Kidney epithelial cell (primary cell): ENCODE results near the gene SERTAD3. TPM values are rescaled to one million over a fixed set of nuclear protein-coding genes. Genes with fewer than 3 reads are reported as not detected.
"Not testable (repeated sequence)": the region's sequence is repeated elsewhere in the genome, so short reads cannot be mapped to it uniquely, and the experiment has no call there.

Experiments
- DNase-seq: peaks from one replicate; pipeline ENCODE4 v3.0.0-alpha.2; 2010; ENCODE audit warnings: low read depth
- H3K27me3 ChIP-seq: 2 replicates; pipeline ENCODE4 v1.6.0; 2011; ENCODE audit warnings: low read length; ENCODE audit not compliant: control insufficient read depth, insufficient read depth
- H3K36me3 ChIP-seq: 2 replicates; pipeline ENCODE4 v1.5.1; 2011; ENCODE audit warnings: low read length; ENCODE audit not compliant: control insufficient read depth, insufficient read depth
- H3K4me3 ChIP-seq: 2 replicates; pipeline ENCODE4 v1.5.1; 2011; ENCODE audit warnings: low read depth, mild to moderate bottlenecking, control low read depth, low read length
- total RNA-seq: library from RNA; depleted of rRNA; stranded (reverse); fragments of >200 nt; gene quantifications from 2 replicates; pipeline ENCODE4 v1.2.3, GENCODE V29; 2015
- TF ChIP-seq, protein P1 (sequence below): IDR thresholded peaks from 2 replicates; pipeline ENCODE4 v1.5.1; 2011; ENCODE audit warnings: mild to moderate bottlenecking, moderate library complexity, low read length, control low read depth, inconsistent platforms; ENCODE audit not compliant: insufficient read depth, poor library complexity, severe bottlenecking

SERTAD3 gene
- total RNA-seq, 1 donor from 2014 or later = 11.4 TPM

DNA sequence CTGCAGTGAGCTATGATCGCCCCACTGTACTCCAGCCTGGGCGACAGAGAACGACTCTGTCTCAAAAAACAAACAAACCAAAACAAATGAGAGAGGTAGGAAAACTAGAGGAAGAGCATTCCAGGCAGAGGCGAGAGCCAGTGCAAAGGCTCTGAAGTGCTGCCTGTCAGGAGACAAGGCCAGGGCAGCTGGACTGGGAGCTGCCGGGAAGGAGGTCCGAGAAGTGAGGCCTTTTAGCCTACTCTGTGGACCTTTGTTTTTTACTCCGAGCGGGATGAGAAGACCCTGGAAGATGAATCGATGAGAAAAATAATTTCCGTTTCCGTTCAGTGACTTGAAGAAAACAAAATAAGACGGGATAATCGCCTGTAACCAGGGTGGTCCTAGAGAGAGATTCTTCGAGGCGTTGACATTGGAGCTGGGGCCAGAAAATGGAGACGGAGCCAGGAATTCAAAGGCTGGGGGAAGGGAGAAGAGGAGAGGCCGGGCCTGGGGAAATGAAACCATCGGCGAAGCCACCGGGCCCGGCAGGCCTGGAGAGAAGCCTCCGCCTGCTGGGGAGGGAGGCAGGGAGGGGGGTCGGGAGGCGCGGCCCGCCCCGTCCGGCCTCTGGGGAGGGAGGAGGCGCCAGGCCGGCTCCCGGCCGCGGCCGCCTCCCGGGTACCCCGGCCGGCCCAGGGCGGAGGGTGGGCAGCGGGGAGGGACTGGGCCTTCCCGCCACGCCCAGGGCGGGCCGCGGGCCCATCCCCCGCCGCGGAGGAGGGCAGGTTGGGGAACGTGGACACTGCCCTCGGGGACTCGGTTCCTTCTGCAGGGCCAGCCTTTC lies 10.5 kb downstream of the SERTAD3 start:
- Histone ChIP-seq H3K27me3 (no peaks in the 10 kb centered on the region), H3K4me3 (peak overlapping the region; percentile 32), H3K36me3 (no peaks in the 10 kb centered on the region)
- DNase-seq = peak; percentile 51
- TF ChIP-seq, protein P1, sequence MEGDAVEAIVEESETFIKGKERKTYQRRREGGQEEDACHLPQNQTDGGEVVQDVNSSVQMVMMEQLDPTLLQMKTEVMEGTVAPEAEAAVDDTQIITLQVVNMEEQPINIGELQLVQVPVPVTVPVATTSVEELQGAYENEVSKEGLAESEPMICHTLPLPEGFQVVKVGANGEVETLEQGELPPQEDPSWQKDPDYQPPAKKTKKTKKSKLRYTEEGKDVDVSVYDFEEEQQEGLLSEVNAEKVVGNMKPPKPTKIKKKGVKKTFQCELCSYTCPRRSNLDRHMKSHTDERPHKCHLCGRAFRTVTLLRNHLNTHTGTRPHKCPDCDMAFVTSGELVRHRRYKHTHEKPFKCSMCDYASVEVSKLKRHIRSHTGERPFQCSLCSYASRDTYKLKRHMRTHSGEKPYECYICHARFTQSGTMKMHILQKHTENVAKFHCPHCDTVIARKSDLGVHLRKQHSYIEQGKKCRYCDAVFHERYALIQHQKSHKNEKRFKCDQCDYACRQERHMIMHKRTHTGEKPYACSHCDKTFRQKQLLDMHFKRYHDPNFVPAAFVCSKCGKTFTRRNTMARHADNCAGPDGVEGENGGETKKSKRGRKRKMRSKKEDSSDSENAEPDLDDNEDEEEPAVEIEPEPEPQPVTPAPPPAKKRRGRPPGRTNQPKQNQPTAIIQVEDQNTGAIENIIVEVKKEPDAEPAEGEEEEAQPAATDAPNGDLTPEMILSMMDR = no peak

DNA sequence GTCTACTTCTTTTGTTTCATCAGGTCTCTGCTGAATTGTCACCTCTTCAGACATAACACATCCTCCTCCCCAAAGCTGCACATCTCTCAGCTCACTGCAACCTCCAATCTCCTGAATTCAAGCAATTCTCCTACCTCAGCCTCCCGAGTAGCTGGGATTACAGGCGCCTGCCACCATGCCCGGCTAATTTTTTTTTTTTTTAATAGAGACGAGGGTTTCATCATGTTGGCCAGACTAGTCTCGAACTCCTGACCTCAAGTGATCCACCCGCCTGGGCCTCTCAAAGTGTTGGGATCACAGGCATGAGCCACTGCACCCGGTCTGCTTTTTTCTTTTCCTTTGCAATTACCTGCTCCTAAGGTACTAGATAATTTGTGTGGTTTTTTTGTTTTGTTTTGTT lies 11.4 kb downstream of the SERTAD3 start:
- not testable (repeated sequence) for H3K36me3 ChIP-seq, H3K27me3 ChIP-seq, H3K4me3 ChIP-seq, DNase-seq

DNA sequence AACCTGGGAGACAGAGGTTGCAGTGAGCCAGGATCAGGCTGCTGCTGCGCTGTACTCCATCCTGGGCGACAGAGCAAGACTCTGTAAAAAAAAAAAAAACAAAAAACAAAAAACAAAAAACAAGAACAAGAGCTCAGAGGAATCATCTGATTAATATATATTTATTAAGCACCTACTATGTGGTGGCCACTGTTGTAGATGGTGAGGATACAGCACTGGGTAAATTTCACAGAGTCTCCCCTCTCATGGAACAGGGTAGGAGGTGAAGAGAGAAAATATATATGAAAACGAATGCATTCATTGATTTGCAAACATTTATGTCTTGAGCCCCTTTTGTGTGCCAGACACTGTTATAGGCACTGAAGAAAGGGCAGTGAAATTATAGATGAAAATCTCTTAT lies 12.4 kb downstream of the SERTAD3 start:
- no peaks in the 10 kb centered on the region for H3K36me3 ChIP-seq
- TF ChIP-seq, protein P1 = no peak
- DNase-seq = no peak
- H3K27me3 ChIP-seq = no peaks in the 10 kb centered on the region
- no peak overlapping the region for H3K4me3 ChIP-seq

DNA sequence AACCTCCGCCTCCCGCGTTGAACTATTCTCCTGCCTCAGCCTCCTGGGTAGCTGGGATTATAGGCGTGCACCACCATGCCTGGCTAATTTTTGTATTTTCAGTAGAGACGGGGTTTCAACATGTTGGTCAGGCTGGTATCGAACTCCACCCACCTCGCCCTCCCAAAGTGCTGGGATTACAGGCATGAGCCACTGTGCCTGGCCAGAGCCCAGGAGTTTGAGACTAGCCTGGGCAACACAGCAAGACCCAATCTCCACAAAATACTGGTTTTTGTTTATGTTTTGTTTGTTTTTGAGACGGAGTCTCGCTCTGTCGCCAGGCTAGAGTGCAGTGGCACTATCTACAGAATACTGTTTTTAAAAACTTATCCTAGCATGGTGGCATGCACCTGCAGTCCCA lies 13.9 kb downstream of the SERTAD3 start:
- not testable (repeated sequence) for DNase-seq, H3K27me3 ChIP-seq, H3K4me3 ChIP-seq, H3K36me3 ChIP-seq

DNA sequence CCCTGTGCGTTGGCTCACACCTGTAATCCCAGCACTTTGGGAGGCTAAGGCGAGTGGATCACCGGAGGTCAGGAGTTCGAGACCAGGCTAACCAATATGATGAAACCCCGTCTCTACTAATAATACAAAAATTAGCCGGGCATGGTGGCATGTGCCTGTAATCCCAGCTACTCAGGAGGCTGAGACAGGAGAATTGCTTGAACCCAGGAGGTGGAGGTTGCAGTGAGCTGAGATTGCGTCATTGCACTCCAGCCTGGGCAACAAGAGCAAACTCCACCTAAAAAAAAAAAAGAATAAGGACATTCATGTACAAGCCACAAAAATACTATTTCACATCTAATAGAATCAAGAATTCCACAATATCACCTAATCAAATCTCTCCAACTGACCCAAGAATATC lies 15.9 kb downstream of the SERTAD3 start:
- not testable (repeated sequence) for DNase-seq, H3K27me3 ChIP-seq, H3K4me3 ChIP-seq, H3K36me3 ChIP-seq

DNA sequence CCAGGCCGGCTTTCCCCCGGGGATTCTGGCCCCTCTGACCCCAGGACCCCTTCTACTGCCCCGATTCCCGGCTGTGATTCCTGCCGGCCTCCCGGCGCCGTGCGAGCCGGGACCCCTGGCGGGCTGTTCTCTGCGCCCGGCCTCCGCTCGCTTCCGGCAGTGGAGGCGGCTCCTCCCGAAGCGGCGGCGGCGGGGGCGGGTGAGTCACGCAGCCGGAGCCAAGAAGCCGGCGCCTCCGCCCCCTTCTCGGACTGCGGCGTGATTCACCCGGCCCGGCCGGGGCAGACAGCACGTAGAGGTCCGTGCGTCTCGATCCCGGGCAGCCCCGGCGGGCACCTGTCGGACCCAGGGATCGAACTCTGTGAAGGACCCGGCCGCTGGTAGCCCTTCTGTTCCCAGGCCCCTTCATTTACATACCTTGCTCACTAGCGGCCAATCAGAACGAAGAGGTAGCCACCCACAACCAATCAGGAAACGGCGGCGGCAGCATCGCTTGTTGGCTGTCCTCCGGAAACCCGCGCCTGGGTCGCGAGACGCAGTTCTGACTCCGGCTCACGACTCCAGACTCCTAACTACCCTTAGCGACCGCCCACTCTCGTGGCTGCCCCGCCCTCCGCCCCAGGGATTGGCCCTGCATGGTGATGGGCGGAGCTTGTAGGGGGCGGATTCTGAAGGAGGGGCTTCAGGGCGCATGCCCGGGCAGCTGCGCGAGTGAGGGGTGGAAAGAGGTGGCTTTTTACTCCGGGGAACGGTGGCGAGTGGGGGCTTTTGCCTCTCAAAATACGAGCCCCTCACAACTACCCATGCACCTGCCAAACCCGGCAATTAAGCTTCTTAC lies 18.5 kb downstream of the SERTAD3 start, which contains the start of gene SERTAD1:
Gene SERTAD1, minus strand, starts transcription at position 543 of the 838 bp plus-strand sequence. CDS start 2,446 bp downstream, outside the sequence.
- Histone ChIP-seq H3K36me3 (no peaks in the 10 kb centered on the region), H3K27me3 (no peaks in the 10 kb centered on the region), H3K4me3 (peak within 1 kb of the TSS; percentile 74)
- DNase-seq = peak; percentile 94
- TF ChIP-seq, protein P1 = peak; percentile 79

DNA sequence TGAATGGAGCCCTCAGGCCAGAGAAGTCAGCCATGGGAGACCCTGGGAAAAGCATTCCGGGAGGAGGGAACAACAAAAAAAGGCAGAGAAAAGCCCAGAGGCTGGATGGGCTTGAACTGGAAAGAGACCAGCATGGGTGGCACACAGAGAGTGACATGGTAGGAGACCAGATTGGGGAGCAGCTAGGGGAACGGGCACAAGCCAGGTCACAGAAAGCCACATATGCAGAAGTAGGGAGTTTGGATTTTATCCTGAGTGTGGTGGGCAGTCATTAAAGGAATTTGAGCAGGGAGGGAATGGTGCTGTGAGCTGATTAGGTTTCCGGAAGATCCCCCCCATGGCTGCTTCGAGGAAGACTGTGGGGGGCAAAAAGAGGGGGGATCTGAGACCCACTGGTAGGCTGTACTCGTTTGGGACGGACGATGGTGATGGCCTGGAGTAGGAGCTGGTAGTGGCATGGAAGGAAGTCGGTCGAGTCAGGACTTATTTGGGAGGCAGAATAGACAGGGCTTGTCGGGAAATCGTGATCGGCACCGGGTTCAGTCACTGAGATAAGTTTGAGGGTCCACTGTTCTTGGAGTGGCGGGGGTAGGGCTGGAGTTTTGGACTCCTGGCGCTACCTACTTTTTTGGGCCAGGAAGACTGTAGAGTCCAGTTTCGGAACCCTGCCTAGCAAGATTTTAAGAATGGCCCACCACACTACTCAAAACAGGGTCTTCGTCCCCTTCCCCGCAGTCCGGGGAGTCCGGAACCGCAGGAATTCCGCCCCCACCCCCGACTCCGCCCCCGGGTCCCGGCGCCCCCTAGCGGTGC lies 19.3 kb downstream of the SERTAD3 start:
- Histone ChIP-seq H3K27me3 (no peaks in the 10 kb centered on the region), H3K4me3 (peak overlapping the region; percentile 74), H3K36me3 (no peaks in the 10 kb centered on the region)
- TF ChIP-seq, protein P1 = no peak
- DNase-seq = no peak
